K562 (cell line): ENCODE measurements around the gene SPINK4. TPM values are rescaled to one million over a fixed set of nuclear protein-coding genes. Genes with fewer than 3 reads are reported as not detected.

ENCODE experiments used
- ATAC-seq: fragments of 200-7000 bp; cut with Tn5 transposase; 3 replicates; pipeline ENCODE4 v1.9.1; 2020; ENCODE audit warnings: moderate library complexity
- BruUV-seq: library from RNA; stranded (reverse); fragments of 400-500 nt; replicated peaks from 2 replicates; lab custom pipeline; 2021; lab: Mats Ljungman, UMichigan
- CTCF ChIA-PET: fragments of 300-600 bp; formaldehyde crosslinking; extraction: SDS; loops from one replicate; lab custom pipeline; 2021; ENCODE audit warnings: low intra/inter-chr PET ratio; lab: Yijun Ruan, JAX
- POLR2A ChIA-PET: fragments of 300-600, 350-650 bp; sonication (Branson Sonifier 250); formaldehyde crosslinking; extraction: SDS; loops from one replicate; lab custom pipeline; 2021; ENCODE audit warnings: antibody characterized with exemption, inconsistent platforms; lab: Yijun Ruan, JAX
- DNase-seq, 4 experiments: peaks; one replicate each; pipeline versions ENCODE4 v3.0.0 to v3.0.0-alpha.2; 2011 to 2018; ENCODE audit warnings: low spot score in 3 of 4, mixed read lengths in 3 of 4; ENCODE audit errors: extremely low read depth in 1 of 4
- FAIRE-seq: peaks from 2 replicates; lab custom pipeline; 2011; peaks lifted over from hg19 to GRCh38; lab: Jason Lieb, UNC
- H2AFZ ChIP-seq: 2 replicates; pipeline ENCODE4 v1.6.0; 2011; ENCODE audit warnings: low read depth, low read length, control low read depth, inconsistent platforms
- H3K27ac ChIP-seq: fragments of 200-600 bp; 3 replicates; pipeline ENCODE4 v1.8.0; 2011; ENCODE audit warnings: low read depth, mild to moderate bottlenecking, control low read depth, inconsistent platforms, low read length, moderate library complexity, mixed read lengths; ENCODE audit errors: extremely low read depth
- H3K27me3 ChIP-seq, 2 experiments: fragments of 300-600 bp in 1 of 2; 2 replicates in 1 of 2; 3 replicates in 1 of 2; pipeline versions ENCODE4 v1.6.0 to v1.8.0; 2011; ENCODE audit warnings: inconsistent platforms in 2 of 2, low read length in 2 of 2, mild to moderate bottlenecking in 1 of 2, mixed read lengths in 1 of 2, moderate library complexity in 1 of 2; ENCODE audit not compliant: control insufficient read depth in 2 of 2, insufficient read depth in 2 of 2
- H3K36me3 ChIP-seq: fragments of 300-600 bp; 3 replicates; pipeline ENCODE4 v1.8.0; 2011; ENCODE audit warnings: mild to moderate bottlenecking, low read length, inconsistent platforms; ENCODE audit not compliant: control insufficient read depth, insufficient read depth
- H3K4me1 ChIP-seq, 2 experiments: fragments of 200-600 bp in 1 of 2; replicated peaks in 1 of 2; 2 replicates in 1 of 2; 3 replicates in 1 of 2; pipeline versions ENCODE4 v1.5.1 to v1.8.0; 2011; ENCODE audit warnings: inconsistent platforms in 2 of 2, low read length in 2 of 2, mild to moderate bottlenecking in 1 of 2, mixed read lengths in 1 of 2, moderate library complexity in 1 of 2; ENCODE audit not compliant: control insufficient read depth in 2 of 2, insufficient read depth in 2 of 2
- H3K4me2 ChIP-seq: 2 replicates; pipeline ENCODE4 v1.6.1; 2011; ENCODE audit warnings: low read length, control low read depth, inconsistent platforms, mixed read lengths; ENCODE audit not compliant: insufficient read depth
- H3K4me3 ChIP-seq: fragments of 200-600 bp; sonication (generic), shearing (Covaris generic); 2 replicates; pipeline ENCODE4 v1.5.1; 2016; ENCODE audit warnings: control low read depth, inconsistent platforms
- H3K79me2 ChIP-seq: fragments of 200-600 bp; 3 replicates; pipeline ENCODE4 v1.8.0; 2011; ENCODE audit warnings: low read length, inconsistent platforms; ENCODE audit not compliant: control insufficient read depth, insufficient read depth
- H3K9ac ChIP-seq, 2 experiments: 2 replicates each; pipeline versions ENCODE4 v1.6.0 to v1.6.1; 2011; ENCODE audit warnings: low read depth in 2 of 2, low read length in 2 of 2, control low read depth in 1 of 2, inconsistent platforms in 1 of 2, mild to moderate bottlenecking in 1 of 2, mixed read lengths in 1 of 2; ENCODE audit not compliant: insufficient read depth in 1 of 2
- H3K9me1 ChIP-seq: one replicate; pipeline ENCODE4 v1.6.0; 2011; ENCODE audit warnings: inconsistent platforms, mild to moderate bottlenecking, low read length, moderate library complexity; ENCODE audit not compliant: control insufficient read depth, insufficient read depth
- H3K9me3 ChIP-seq: replicated peaks from 2 replicates; pipeline ENCODE4 v1.5.1; 2011; ENCODE audit warnings: low read depth, low read length, inconsistent platforms; ENCODE audit not compliant: control insufficient read depth, insufficient read depth
- H4K20me1 ChIP-seq: replicated peaks from 2 replicates; pipeline ENCODE4 v1.6.1; 2011; ENCODE audit warnings: low read length, inconsistent platforms, mixed read lengths; ENCODE audit not compliant: control insufficient read depth, insufficient read depth
- EP300 ChIP-seq: IDR thresholded peaks from 2 replicates; pipeline ENCODE4 v1.6.1; 2012; ENCODE audit warnings: low read length, improper control_type of control experiment
- FOS ChIP-seq: IDR thresholded peaks from 3 replicates; pipeline ENCODE4 v1.6.1; 2011; ENCODE audit not compliant: insufficient read length; ENCODE audit errors: extremely low read depth
- MTA2 ChIP-seq: fragments of 450-650 bp; IDR thresholded peaks from 2 replicates; pipeline ENCODE4 v1.6.1; 2016; ENCODE audit warnings: low read depth
- MYNN ChIP-seq, 2 experiments: sonication (generic); formaldehyde crosslinking in 1 of 2; IDR thresholded peaks; 2 replicates each; pipeline versions ENCODE4 v1.5.0 to v1.6.1; 2016 to 2020; ENCODE audit warnings: antibody characterized with exemption in 1 of 2, missing genetic modification reagents in 1 of 2
- NFE2 ChIP-seq: IDR thresholded peaks from 2 replicates; pipeline ENCODE4 v1.6.1; 2014; ENCODE audit warnings: antibody characterized with exemption, low read depth
- ZNF589 ChIP-seq: fragments of 200-800 bp; sonication (Bioruptor generic); IDR thresholded peaks from 2 replicates; pipeline ENCODE4 v1.6.1; 2016; ENCODE audit warnings: low read depth, missing genetic modification characterization, missing compliant biosample characterization
- WGBS: fragments of 100-300 bp; shearing (Covaris generic); methylation state at CpG from one replicate; pipeline ENCODE4 v1.1.6; 2016; ENCODE audit warnings: low coverage, mixed read lengths; ENCODE audit not compliant: insufficient coverage; ENCODE audit errors: missing lambda C conversion rate; 5-methylcytosine and 5-hydroxymethylcytosine counted together
- in situ Hi-C: fragments of 300-500 bp; cut with MboI; formaldehyde crosslinking; loops from 4 replicates; pipeline ENCODE4 v1.15.0; 2018; ENCODE audit warnings: inconsistent platforms, mixed read lengths
- intact Hi-C: fragments of 100-400 bp; cut with micrococcal nuclease; formaldehyde crosslinking; loops from 2 replicates; pipeline ENCODE4 v1.14.2; 2022
- polyA plus RNA-seq, 8 experiments: library from polyadenylated mRNA; depleted of rRNA in 4 of 8; stranded (reverse) in 5 of 8; unstranded in 3 of 8; fragments of >200 nt; fragmentation: Nextera tagmentation in 2 of 8; fragmentation: Illumina TruSeq in 1 of 8; extraction: Ambion mirVana in 2 of 8; extraction: Trizol in 1 of 8; gene quantifications; 2 replicates each; pipeline versions ENCODE4 v1.2.1 to v1.2.3, GENCODE V29; 2011 to 2014; ENCODE audit warnings: inconsistent platforms in 1 of 8, missing spikeins in 1 of 8
- total RNA-seq, 7 experiments: library from RNA; depleted of rRNA in 6 of 7; stranded (reverse); fragments of >200 nt in 6 of 7; fragmentation: Illumina TruSeq in 2 of 7; extraction: Trizol in 2 of 7; gene quantifications; 2 replicates each; pipeline versions ENCODE4 v1.2.1 to v1.2.3, GENCODE V29; 2011 to 2021; ENCODE audit warnings: low replicate concordance in 1 of 7
- TF ChIP-seq, protein P1 (sequence below): sonication (generic); IDR thresholded peaks from 2 replicates; pipeline ENCODE4 v1.6.1; 2016
- TF ChIP-seq, protein P2 (sequence below), 2 experiments: fragments of 150-350 bp in 1 of 2; IDR thresholded peaks; 2 replicates each; pipeline ENCODE4 v1.6.1; 2012 to 2016; ENCODE audit warnings: low read depth in 2 of 2, low read length in 2 of 2, mild to moderate bottlenecking in 1 of 2, moderate library complexity in 1 of 2
- TF ChIP-seq, protein P3 (sequence below): sonication (generic); formaldehyde crosslinking; IDR thresholded peaks from 2 replicates; pipeline ENCODE4 v1.8.0; 2023; ENCODE audit warnings: mild to moderate bottlenecking, missing genetic modification reagents

SPINK4 gene
- total and polyA plus RNA-seq, 9 of the 15 experiments (the other 6 are each of a cell fraction or from before 2014, with no cell fraction given), result 0.74 to 5.5 (median 2.1) TPM; not detected in 2

DNA sequence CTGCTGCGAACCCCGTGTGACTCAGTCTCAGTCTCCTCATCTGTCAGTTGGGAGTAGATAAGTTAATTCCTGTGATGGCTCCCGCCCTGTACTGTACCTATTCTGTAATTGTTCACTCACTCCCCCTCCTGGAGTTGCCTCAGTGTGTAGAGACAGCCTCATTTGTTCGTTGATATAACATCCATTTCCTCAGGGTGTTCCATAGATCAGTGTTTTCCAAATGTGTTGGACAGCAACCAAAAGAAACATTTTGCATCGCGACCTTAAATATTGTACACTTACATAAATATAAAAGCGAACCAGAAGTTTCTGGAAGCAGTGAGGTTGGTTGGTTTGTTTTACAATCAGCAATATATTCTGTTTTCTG, 51.0 kb downstream of the SPINK4 start (continued):
- TF ChIP-seq, protein P1, sequence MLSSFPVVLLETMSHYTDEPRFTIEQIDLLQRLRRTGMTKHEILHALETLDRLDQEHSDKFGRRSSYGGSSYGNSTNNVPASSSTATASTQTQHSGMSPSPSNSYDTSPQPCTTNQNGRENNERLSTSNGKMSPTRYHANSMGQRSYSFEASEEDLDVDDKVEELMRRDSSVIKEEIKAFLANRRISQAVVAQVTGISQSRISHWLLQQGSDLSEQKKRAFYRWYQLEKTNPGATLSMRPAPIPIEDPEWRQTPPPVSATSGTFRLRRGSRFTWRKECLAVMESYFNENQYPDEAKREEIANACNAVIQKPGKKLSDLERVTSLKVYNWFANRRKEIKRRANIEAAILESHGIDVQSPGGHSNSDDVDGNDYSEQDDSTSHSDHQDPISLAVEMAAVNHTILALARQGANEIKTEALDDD, result 0 out of 2 replicates have a peak, but pooled peaks have one; percentile 56
- peak; percentile 45; the same call in 1 of the 2 replicates for TF ChIP-seq EP300

DNA sequence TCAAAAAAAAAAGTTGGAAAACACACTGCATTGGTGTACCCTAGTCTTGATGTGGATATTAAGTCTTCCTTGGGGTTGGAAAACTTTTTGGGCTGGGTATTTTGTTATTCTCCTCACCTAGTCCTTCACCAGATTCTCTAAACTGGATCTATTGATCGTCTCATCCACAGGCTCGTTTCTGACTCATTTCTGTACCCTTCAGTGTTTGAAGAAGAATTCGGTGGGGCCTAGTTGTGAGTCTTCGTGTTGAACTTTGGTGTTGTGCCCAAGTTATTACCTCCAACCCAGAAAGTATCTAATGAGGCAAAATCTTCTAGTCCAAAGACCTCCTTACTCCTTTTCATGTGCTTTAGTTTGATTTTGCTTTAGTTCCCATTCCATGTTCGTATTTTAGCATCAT, 51.9 kb downstream of the SPINK4 start:
- Histone ChIP-seq H3K4me3 (peak overlapping the region; percentile 6; the same call in 1 of the 2 replicates), H3K36me3 (peaks cover 53% of the 10 kb centered on the region), H3K4me1 (peaks cover 17 to 21% of the 10 kb centered on the region in 2 experiments; a peak in 4 of 5 replicates), H3K79me2 (peaks cover 67% of the 10 kb centered on the region), H4K20me1 (0 out of 2 replicates have a peak, but pooled peaks cover 16% of the 10 kb centered on the region), H3K4me2 (peak overlapping the region; percentile 41; the same call in 1 of the 2 replicates), H3K27me3 (no peaks in the 10 kb centered on the region), H3K9me3 (no peaks in the 10 kb centered on the region), H3K27ac (no peak overlapping the region; the same call in 1 of the 3 replicates), H2AFZ (no peak overlapping the region), H3K9ac (peak overlapping the region in 1 of 2 experiments; percentile 41; a peak in 2 of 4 replicates), H3K9me1 (no peaks in the 10 kb centered on the region)
- 74% methylated on average over 3 of the region's 5 CpGs for WGBS
- DNase-seq, result no peak
- FAIRE-seq, result no peak
- in situ Hi-C loops, result no loop called here
- ATAC-seq, result no peak
- ChIA-PET POLR2A (interaction anchor here (0.6 kb wide), 1 partner anchor 1149 kb away, joined by 5 read pairs; no protein-coding TSS in a partner anchor), CTCF (no interaction called here)
- intact Hi-C loops, result no loop called here
- TF ChIP-seq FOS, result no peak
- TF ChIP-seq, protein P2, sequence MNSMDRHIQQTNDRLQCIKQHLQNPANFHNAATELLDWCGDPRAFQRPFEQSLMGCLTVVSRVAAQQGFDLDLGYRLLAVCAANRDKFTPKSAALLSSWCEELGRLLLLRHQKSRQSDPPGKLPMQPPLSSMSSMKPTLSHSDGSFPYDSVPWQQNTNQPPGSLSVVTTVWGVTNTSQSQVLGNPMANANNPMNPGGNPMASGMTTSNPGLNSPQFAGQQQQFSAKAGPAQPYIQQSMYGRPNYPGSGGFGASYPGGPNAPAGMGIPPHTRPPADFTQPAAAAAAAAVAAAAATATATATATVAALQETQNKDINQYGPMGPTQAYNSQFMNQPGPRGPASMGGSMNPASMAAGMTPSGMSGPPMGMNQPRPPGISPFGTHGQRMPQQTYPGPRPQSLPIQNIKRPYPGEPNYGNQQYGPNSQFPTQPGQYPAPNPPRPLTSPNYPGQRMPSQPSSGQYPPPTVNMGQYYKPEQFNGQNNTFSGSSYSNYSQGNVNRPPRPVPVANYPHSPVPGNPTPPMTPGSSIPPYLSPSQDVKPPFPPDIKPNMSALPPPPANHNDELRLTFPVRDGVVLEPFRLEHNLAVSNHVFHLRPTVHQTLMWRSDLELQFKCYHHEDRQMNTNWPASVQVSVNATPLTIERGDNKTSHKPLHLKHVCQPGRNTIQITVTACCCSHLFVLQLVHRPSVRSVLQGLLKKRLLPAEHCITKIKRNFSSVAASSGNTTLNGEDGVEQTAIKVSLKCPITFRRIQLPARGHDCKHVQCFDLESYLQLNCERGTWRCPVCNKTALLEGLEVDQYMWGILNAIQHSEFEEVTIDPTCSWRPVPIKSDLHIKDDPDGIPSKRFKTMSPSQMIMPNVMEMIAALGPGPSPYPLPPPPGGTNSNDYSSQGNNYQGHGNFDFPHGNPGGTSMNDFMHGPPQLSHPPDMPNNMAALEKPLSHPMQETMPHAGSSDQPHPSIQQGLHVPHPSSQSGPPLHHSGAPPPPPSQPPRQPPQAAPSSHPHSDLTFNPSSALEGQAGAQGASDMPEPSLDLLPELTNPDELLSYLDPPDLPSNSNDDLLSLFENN (IDR thresholded peaks at IDR 0.05; ENCODE audit: low read depth in 2 of 2, low read length in 2 of 2), result no peak
- TF ChIP-seq, protein P3, sequence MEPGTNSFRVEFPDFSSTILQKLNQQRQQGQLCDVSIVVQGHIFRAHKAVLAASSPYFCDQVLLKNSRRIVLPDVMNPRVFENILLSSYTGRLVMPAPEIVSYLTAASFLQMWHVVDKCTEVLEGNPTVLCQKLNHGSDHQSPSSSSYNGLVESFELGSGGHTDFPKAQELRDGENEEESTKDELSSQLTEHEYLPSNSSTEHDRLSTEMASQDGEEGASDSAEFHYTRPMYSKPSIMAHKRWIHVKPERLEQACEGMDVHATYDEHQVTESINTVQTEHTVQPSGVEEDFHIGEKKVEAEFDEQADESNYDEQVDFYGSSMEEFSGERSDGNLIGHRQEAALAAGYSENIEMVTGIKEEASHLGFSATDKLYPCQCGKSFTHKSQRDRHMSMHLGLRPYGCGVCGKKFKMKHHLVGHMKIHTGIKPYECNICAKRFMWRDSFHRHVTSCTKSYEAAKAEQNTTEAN, result no peak
- no peak for TF ChIP-seq MYNN (IDR thresholded peaks at IDR 0.05)
- no peak for TF ChIP-seq MYNN (CRISPR knock-in tag; IDR thresholded peaks at IDR 0.05)
- no peak for TF ChIP-seq NFE2
- TF ChIP-seq ZNF589, result no peak
- no peak for TF ChIP-seq MTA2
- BruUV-seq, result no TSS peak
